Neuronal stem cell (in vitro differentiated cells): Measurements from ENCODE around the gene TIAM2.

ENCODE experiments used
- DNase-seq: peaks from one replicate; pipeline ENCODE4 v3.0.0-alpha.2; 2013; ENCODE audit warnings: low spot score
- H2AFZ ChIP-seq: one replicate; pipeline ENCODE4 v1.6.1; 2013; ENCODE audit warnings: mild to moderate bottlenecking, low read length, inconsistent platforms
- H2AK5ac ChIP-seq: 2 replicates; pipeline ENCODE4 v1.6.1; 2013; ENCODE audit warnings: low read depth, mild to moderate bottlenecking, inconsistent platforms, low read length, moderate library complexity, mixed read lengths
- H2BK120ac ChIP-seq: 2 replicates; pipeline ENCODE4 v1.6.1; 2013; ENCODE audit warnings: low read depth, mild to moderate bottlenecking, inconsistent platforms, low read length, moderate library complexity, mixed read lengths
- H2BK12ac ChIP-seq: one replicate; pipeline ENCODE4 v1.6.1; 2013; ENCODE audit warnings: low read length, inconsistent platforms
- H2BK15ac ChIP-seq: 2 replicates; pipeline ENCODE4 v1.6.1; 2013; ENCODE audit warnings: mild to moderate bottlenecking, low read length, inconsistent platforms, mixed read lengths
- H2BK5ac ChIP-seq: one replicate; pipeline ENCODE4 v1.6.1; 2013; ENCODE audit warnings: inconsistent platforms, mild to moderate bottlenecking, low read length, moderate library complexity
- H3K14ac ChIP-seq: one replicate; pipeline ENCODE4 v1.6.1; 2013; ENCODE audit warnings: low read length, inconsistent platforms
- H3K18ac ChIP-seq: 2 replicates; pipeline ENCODE4 v1.6.1; 2013; ENCODE audit warnings: low read length, inconsistent platforms
- H3K23ac ChIP-seq: 2 replicates; pipeline ENCODE4 v1.6.1; 2013; ENCODE audit warnings: low read depth, mild to moderate bottlenecking, mixed read lengths, low read length, inconsistent platforms; ENCODE audit not compliant: poor library complexity
- H3K27ac ChIP-seq: replicated peaks from 3 replicates; pipeline ENCODE4 v1.5.1; 2013; ENCODE audit warnings: low read length, inconsistent platforms
- H3K27me3 ChIP-seq, 3 experiments: 2 replicates each; pipeline ENCODE4 v1.6.1; 2013; ENCODE audit warnings: low read length in 3 of 3, mild to moderate bottlenecking in 2 of 3, inconsistent platforms in 1 of 3, low read depth in 1 of 3, mixed read lengths in 1 of 3, moderate library complexity in 1 of 3; ENCODE audit not compliant: control insufficient read depth in 3 of 3, insufficient read depth in 3 of 3
- H3K36me3 ChIP-seq, 2 donors: replicated peaks in 1 of 2; 2 replicates each; pipeline ENCODE4 v1.6.1; 2013; ENCODE audit warnings: low read length in 2 of 2; ENCODE audit not compliant: control insufficient read depth in 2 of 2, insufficient read depth in 2 of 2
- H3K4ac ChIP-seq: 2 replicates; pipeline ENCODE4 v1.6.1; 2013; ENCODE audit warnings: inconsistent platforms, mild to moderate bottlenecking, low read length, moderate library complexity
- H3K4me1 ChIP-seq, 2 donors: 1 replicate in 1 of 2; 2 replicates in 1 of 2; pipeline ENCODE4 v1.6.1; 2013; ENCODE audit warnings: low read length in 2 of 2, low read depth in 1 of 2; ENCODE audit not compliant: control insufficient read depth in 2 of 2, insufficient read depth in 1 of 2
- H3K4me2 ChIP-seq: one replicate; pipeline ENCODE4 v1.6.1; 2013; ENCODE audit warnings: mild to moderate bottlenecking, low read length, inconsistent platforms; ENCODE audit not compliant: insufficient read depth, poor library complexity, severe bottlenecking
- H3K4me3 ChIP-seq, 2 donors: 2 replicates each; pipeline ENCODE4 v1.5.1; 2013; ENCODE audit warnings: low read length in 2 of 2, mild to moderate bottlenecking in 2 of 2, inconsistent platforms in 1 of 2, moderate library complexity in 1 of 2
- H3K79me1 ChIP-seq: one replicate; pipeline ENCODE4 v1.6.1; 2013; ENCODE audit warnings: low read depth, mild to moderate bottlenecking, inconsistent platforms, low read length, moderate library complexity
- H3K9ac ChIP-seq: one replicate; pipeline ENCODE4 v1.6.1; 2013; ENCODE audit warnings: mild to moderate bottlenecking, low read depth, low read length, inconsistent platforms; ENCODE audit not compliant: poor library complexity
- H3K9me3 ChIP-seq, 2 donors: replicated peaks in 1 of 2; 2 replicates each; pipeline versions ENCODE3 to v1.6.1; 2013; ENCODE audit warnings: low read length in 2 of 2, mild to moderate bottlenecking in 2 of 2, inconsistent platforms in 1 of 2, low read depth in 1 of 2, mixed read lengths in 1 of 2, moderate library complexity in 1 of 2; ENCODE audit not compliant: control insufficient read depth in 2 of 2, insufficient read depth in 1 of 2
- H4K8ac ChIP-seq: one replicate; pipeline ENCODE4 v1.6.1; 2013; ENCODE audit warnings: low read depth, mild to moderate bottlenecking, inconsistent platforms, low read length, moderate library complexity
- H4K91ac ChIP-seq: one replicate; pipeline ENCODE4 v1.6.1; 2013; ENCODE audit warnings: low read length, low read depth, mild to moderate bottlenecking, inconsistent platforms; ENCODE audit not compliant: poor library complexity
- WGBS, 2 donors: extraction: QIAGEN DNeasy Blood & Tissue Kit; methylation state at CpG; one replicate each; pipeline ENCODE4 v1.1.7; 2013; ENCODE audit warnings: missing lambda C conversion rate in 2 of 2, mixed read lengths in 1 of 2; ENCODE audit not compliant: insufficient read length in 2 of 2, insufficient replicate concordance in 1 of 2; ENCODE audit errors: extremely low coverage in 2 of 2; 5-methylcytosine and 5-hydroxymethylcytosine counted together

Gene TIAM2

GRCh38 chr6:155287762-155288161 is 292.6 kb downstream of the TIAM2 start:
- no peak for DNase-seq
- Histone ChIP-seq H3K27ac (no peak overlapping the region), H2BK120ac (no peak overlapping the region), H3K14ac (no peak overlapping the region), H3K23ac (no peak overlapping the region), H3K4me2 (no peak overlapping the region), H3K79me1 (no peaks in the 10 kb centered on the region), H3K27me3 (no peaks in the 10 kb centered on the region), H3K18ac (no peak overlapping the region), H3K4me1 (peaks cover 0 to 2% of the 10 kb centered on the region in 2 donors), H4K91ac (no peak overlapping the region), H3K4ac (no peak overlapping the region), H4K8ac (no peak overlapping the region), H3K4me3 (no peak overlapping the region), H2BK12ac (no peak overlapping the region), H3K36me3 (peaks cover 4 to 90% of the 10 kb centered on the region in 2 donors), H2BK15ac (no peak overlapping the region), H3K9me3 (no peaks in the 10 kb centered on the region), H2AFZ (no peak overlapping the region), H2BK5ac (no peak overlapping the region), H2AK5ac (no peak overlapping the region), H3K9ac (no peak overlapping the region)
- no CpG with 5 or more reads among the region's 2 CpGs for WGBS, 2 donors

- Histone ChIP-seq H2AK5ac (no peak overlapping the region), H3K9ac (no peak overlapping the region), H3K4me1 (peaks cover 0 to 2% of the 10 kb centered on the region in 2 donors), H3K18ac (no peak overlapping the region), H3K14ac (no peak overlapping the region), H2BK120ac (no peak overlapping the region), H3K27me3 (no peaks in the 10 kb centered on the region), H2AFZ (no peak overlapping the region), H2BK5ac (no peak overlapping the region), H2BK12ac (no peak overlapping the region), H3K23ac (no peak overlapping the region), H4K8ac (no peak overlapping the region), H3K79me1 (no peaks in the 10 kb centered on the region), H3K4me3 (no peak overlapping the region), H3K4ac (no peak overlapping the region), H3K4me2 (no peak overlapping the region), H3K9me3 (no peaks in the 10 kb centered on the region), H4K91ac (no peak overlapping the region), H3K27ac (no peak overlapping the region), H3K36me3 (peaks cover 4 to 87% of the 10 kb centered on the region in 2 donors), H2BK15ac (no peak overlapping the region)
- no peak for DNase-seq
- no CpG with 5 or more reads among the region's 5 CpGs for WGBS, 2 donors
Observed at GRCh38 chr6:155290491-155290890, 295.4 kb downstream of the TIAM2 start.

- Histone ChIP-seq H2BK15ac (no peak overlapping the region), H3K36me3 (peaks cover 4 to 87% of the 10 kb centered on the region in 2 donors), H3K79me1 (no peaks in the 10 kb centered on the region), H2BK120ac (no peak overlapping the region), H2BK12ac (no peak overlapping the region), H3K4me2 (no peak overlapping the region), H3K18ac (no peak overlapping the region), H3K4ac (no peak overlapping the region), H2AFZ (no peak overlapping the region), H4K91ac (no peak overlapping the region), H3K23ac (no peak overlapping the region), H2BK5ac (no peak overlapping the region), H3K4me3 (no peak overlapping the region), H2AK5ac (no peak overlapping the region), H3K27me3 (no peaks in the 10 kb centered on the region), H4K8ac (no peak overlapping the region), H3K14ac (no peak overlapping the region), H3K9me3 (no peaks in the 10 kb centered on the region), H3K27ac (no peak overlapping the region), H3K4me1 (peaks cover 0 to 2% of the 10 kb centered on the region in 2 donors), H3K9ac (no peak overlapping the region)
- WGBS, 2 donors, result no CpG with 5 or more reads among the region's 3 CpGs
- DNase-seq, result no peak
Observed at GRCh38 chr6:155291291-155291690, 296.2 kb downstream of the TIAM2 start.

GRCh38 chr6:155292711-155293110 is 297.6 kb downstream of the TIAM2 start:
- Histone ChIP-seq H3K9ac (no peak overlapping the region), H3K4ac (no peak overlapping the region), H2BK15ac (no peak overlapping the region), H2AK5ac (no peak overlapping the region), H3K23ac (no peak overlapping the region), H2BK12ac (no peak overlapping the region), H3K27ac (no peak overlapping the region), H3K4me1 (peaks cover 2% of the 10 kb centered on the region in 2 donors), H3K27me3 (no peaks in the 10 kb centered on the region), H2BK120ac (no peak overlapping the region), H4K91ac (no peak overlapping the region), H3K79me1 (no peaks in the 10 kb centered on the region), H3K14ac (no peak overlapping the region), H3K9me3 (no peaks in the 10 kb centered on the region), H3K4me2 (no peak overlapping the region), H3K4me3 (no peak overlapping the region), H2AFZ (no peak overlapping the region), H3K36me3 (peaks cover 7 to 91% of the 10 kb centered on the region in 2 donors), H2BK5ac (no peak overlapping the region), H4K8ac (no peak overlapping the region), H3K18ac (no peak overlapping the region)
- no peak for DNase-seq
- no CpG with 5 or more reads among the region's 5 CpGs for WGBS, 2 donors
